GM12891 (cell line): ENCODE results near the gene RIPPLY3.
"Not testable (repeated sequence)": the region's sequence is repeated elsewhere in the genome, so short reads cannot be mapped to it uniquely, and the experiment has no call there.

Experiments used
- DNase-seq: peaks from one replicate; pipeline ENCODE4 v3.0.0; 2011; ENCODE audit warnings: low spot score; ENCODE audit not compliant: insufficient read length
- FAIRE-seq: peaks from 2 replicates; lab custom pipeline; 2011; peaks lifted over from hg19 to GRCh38; lab: Jason Lieb, UNC
- PAX5 ChIP-seq: IDR thresholded peaks from 2 replicates; pipeline ENCODE4 v1.6.1; 2011; ENCODE audit warnings: low read length, moderate library complexity, mild to moderate bottlenecking; ENCODE audit not compliant: insufficient read depth, severe bottlenecking
- POLR2A ChIP-seq: IDR thresholded peaks from 2 replicates; pipeline ENCODE4 v1.6.1; 2011; ENCODE audit warnings: low read depth, low read length, control low read depth
- POLR2AphosphoS5 ChIP-seq: IDR thresholded peaks from 2 replicates; pipeline ENCODE4 v1.6.1; 2011; ENCODE audit warnings: low read depth, low read length, control low read depth
- POU2F2 ChIP-seq: IDR thresholded peaks from 2 replicates; pipeline ENCODE4 v1.6.1; 2011; ENCODE audit warnings: low read depth, mild to moderate bottlenecking, control low read depth, low read length, moderate library complexity
- SPI1 ChIP-seq: IDR thresholded peaks from 2 replicates; pipeline ENCODE4 v1.6.1; 2011; ENCODE audit warnings: low read depth, low read length, control low read depth
- TAF1 ChIP-seq: IDR thresholded peaks from 2 replicates; pipeline ENCODE4 v1.6.1; 2011; ENCODE audit warnings: low read depth, low read length, control low read depth

The RIPPLY3 gene

GRCh38 chr21:37028570-37028969 lies 22.1 kb downstream of the RIPPLY3 start:
- DNase-seq, result no peak
- no peak for TF ChIP-seq POLR2A
- TF ChIP-seq POU2F2, result no peak
- FAIRE-seq, result no peak

GRCh38 chr21:37030864-37031263 lies 24.4 kb downstream of the RIPPLY3 start:
- TF ChIP-seq POLR2A (no peak), POLR2AphosphoS5 (no peak), SPI1 (no peak), POU2F2 (no peak), PAX5 (no peak), TAF1 (no peak)
- FAIRE-seq, result no peak
- no peak for DNase-seq

GRCh38 chr21:37032293-37032692 lies 25.8 kb downstream of the RIPPLY3 start:
- no peak for FAIRE-seq
- no peak for DNase-seq
- no peak for TF ChIP-seq TAF1
- TF ChIP-seq SPI1, result no peak
- TF ChIP-seq POLR2A, result no peak
- no peak for TF ChIP-seq POLR2AphosphoS5
- no peak for TF ChIP-seq PAX5
- TF ChIP-seq POU2F2, result no peak

GRCh38 chr21:37032877-37033471 lies 26.5 kb downstream of the RIPPLY3 start:
- TF ChIP-seq POU2F2 (no peak), POLR2A (no peak), TAF1 (no peak), PAX5 (no peak), POLR2AphosphoS5 (no peak), SPI1 (no peak)
- DNase-seq, result no peak
- FAIRE-seq, result no peak

GRCh38 chr21:37034394-37034793 lies 27.9 kb downstream of the RIPPLY3 start:
- FAIRE-seq, DNase-seq: not testable (repeated sequence)

GRCh38 chr21:37036177-37036576 lies 29.7 kb downstream of the RIPPLY3 start:
- DNase-seq (no peak), FAIRE-seq (no peak)
- TF ChIP-seq POLR2A, result no peak
- no peak for TF ChIP-seq PAX5
- no peak for TF ChIP-seq POU2F2
- TF ChIP-seq SPI1, result no peak
- TF ChIP-seq TAF1, result no peak
- no peak for TF ChIP-seq POLR2AphosphoS5

- TF ChIP-seq POU2F2 (no peak), TAF1 (no peak), POLR2AphosphoS5 (no peak), SPI1 (no peak), PAX5 (no peak), POLR2A (no peak)
- FAIRE-seq (no peak), DNase-seq (no peak)
These were observed 33.0 kb downstream of the RIPPLY3 start for GRCh38 chr21:37039411-37040075.

- TF ChIP-seq PAX5 (no peak), POLR2A (no peak), POLR2AphosphoS5 (no peak)
- FAIRE-seq (no peak), DNase-seq (no peak)
These were observed 33.7 kb downstream of the RIPPLY3 start for GRCh38 chr21:37040212-37040611.

GRCh38 chr21:37041706-37042271 lies 35.3 kb downstream of the RIPPLY3 start:
- DNase-seq (no peak), FAIRE-seq (no peak)
- TF ChIP-seq PAX5 (no peak), SPI1 (no peak), TAF1 (no peak), POLR2A (no peak), POLR2AphosphoS5 (no peak), POU2F2 (no peak)

- FAIRE-seq (no peak), DNase-seq (no peak)
- TF ChIP-seq PAX5 (no peak), TAF1 (no peak), POLR2AphosphoS5 (no peak), POU2F2 (no peak), SPI1 (no peak), POLR2A (no peak)
These were observed 37.3 kb downstream of the RIPPLY3 start for GRCh38 chr21:37043818-37044217.
